GM23338 (cell line): ENCODE measurements around the gene IL1B. TPM values are rescaled to one million over a fixed set of nuclear protein-coding genes. Genes with fewer than 3 reads are reported as not detected.

Experiments used
- ATAC-seq: fragments of 200-7000 bp; cut with Tn5 transposase; 3 replicates; pipeline ENCODE4 v1.9.1; 2020
- DNase-seq: peaks from one replicate; pipeline ENCODE4 v3.0.0-alpha.2; 2015; ENCODE audit warnings: low spot score
- H2AFZ ChIP-seq: fragments of 200-600 bp; sonication (generic); 2 replicates; pipeline ENCODE4 v1.8.0; 2016; ENCODE audit warnings: antibody characterized with exemption, mild to moderate bottlenecking, moderate library complexity
- H3F3A ChIP-seq: fragments of 200-600 bp; sonication (generic); replicated peaks from 2 replicates; pipeline ENCODE4 v1.8.0; 2017; ENCODE audit warnings: antibody characterized with exemption, mixed run types, low read depth
- H3K27ac ChIP-seq: fragments of 200-600 bp; sonication (generic); 2 replicates; pipeline ENCODE4 v1.6.1; 2016; ENCODE audit warnings: low read depth
- H3K27me3 ChIP-seq: fragments of 200-600 bp; sonication (generic); 2 replicates; pipeline ENCODE4 v1.8.0; 2016; ENCODE audit warnings: mild to moderate bottlenecking, mixed run types, moderate library complexity; ENCODE audit not compliant: insufficient read depth
- H3K36me3 ChIP-seq: fragments of 200-600 bp; sonication (generic); 2 replicates; pipeline ENCODE4 v1.8.0; 2016; ENCODE audit warnings: mild to moderate bottlenecking; ENCODE audit not compliant: insufficient read depth
- H3K4me1 ChIP-seq: fragments of 200-600 bp; sonication (generic); 2 replicates; pipeline ENCODE4 v1.8.0; 2016; ENCODE audit warnings: mild to moderate bottlenecking, moderate library complexity; ENCODE audit not compliant: insufficient read depth
- H3K4me2 ChIP-seq: fragments of 200-600 bp; sonication (generic); 2 replicates; pipeline ENCODE4 v1.7.1; 2017; ENCODE audit warnings: mixed run types
- H3K4me3 ChIP-seq: fragments of 200-600 bp; sonication (generic); 2 replicates; pipeline ENCODE4 v1.6.1; 2016; ENCODE audit warnings: mixed run types
- H3K79me2 ChIP-seq: fragments of 200-600 bp; sonication (generic); replicated peaks from 2 replicates; pipeline ENCODE4 v1.8.0; 2017; ENCODE audit warnings: mild to moderate bottlenecking; ENCODE audit not compliant: insufficient read depth
- H3K9me2 ChIP-seq: fragments of 200-600 bp; sonication (generic); 2 replicates; pipeline ENCODE4 v1.8.0; 2017; ENCODE audit not compliant: insufficient read depth
- H4K20me1 ChIP-seq: fragments of 200-600 bp; sonication (generic); replicated peaks from 2 replicates; pipeline ENCODE4 v1.8.0; 2017; ENCODE audit warnings: mild to moderate bottlenecking; ENCODE audit not compliant: insufficient read depth
- H3K27ac Mint-ChIP-seq: 2 replicates; pipeline ENCODE4 v1.8.0; 2020; ENCODE audit warnings: inconsistent platforms, mild to moderate bottlenecking, moderate library complexity, mixed read lengths
- H3K27me3 Mint-ChIP-seq: 3 replicates; pipeline ENCODE4 v1.8.0; 2022; ENCODE audit warnings: low read depth, mild to moderate bottlenecking, moderate library complexity, mixed read lengths, inconsistent platforms; ENCODE audit not compliant: insufficient read depth, poor library complexity
- H3K36me3 Mint-ChIP-seq: 3 replicates; pipeline ENCODE4 v1.8.0; 2021; ENCODE audit warnings: low read depth, mild to moderate bottlenecking, inconsistent platforms, moderate library complexity, mixed read lengths
- H3K4me1 Mint-ChIP-seq: 3 replicates; pipeline ENCODE4 v1.8.0; 2020; ENCODE audit warnings: mild to moderate bottlenecking, inconsistent platforms, mixed read lengths
- H3K4me3 Mint-ChIP-seq: 3 replicates; pipeline ENCODE4 v1.8.0; 2021; ENCODE audit warnings: moderate library complexity, mild to moderate bottlenecking, inconsistent platforms, mixed read lengths
- H3K9me3 Mint-ChIP-seq: 3 replicates; pipeline ENCODE4 v1.8.0; 2020; ENCODE audit warnings: moderate library complexity, mild to moderate bottlenecking, inconsistent platforms, mixed read lengths
- CREB1 ChIP-seq: fragments of 250-450 bp; sonication (Bioruptor Pico); IDR thresholded peaks from 2 replicates; pipeline ENCODE4 v1.5.0; 2020; ENCODE audit warnings: low read depth, mild to moderate bottlenecking, moderate library complexity
- CTCF ChIP-seq, 2 experiments: fragments of 200-600 bp in 1 of 2; sonication (generic) in 1 of 2; conservative IDR thresholded peaks; 2 replicates each; pipeline versions ENCODE4 v1.5.1 to v1.6.1; 2016 to 2017; ENCODE audit warnings: antibody characterized with exemption in 2 of 2, low read depth in 2 of 2, mild to moderate bottlenecking in 2 of 2, moderate library complexity in 1 of 2
- ETS1 ChIP-seq: IDR thresholded peaks from 2 replicates; pipeline ENCODE4 v1.6.1; 2016; ENCODE audit warnings: antibody characterized with exemption
- EZH2 ChIP-seq: fragments of 200-600 bp; sonication (generic); IDR thresholded peaks from one replicate; pipeline ENCODE4 v1.8.0; 2017; ENCODE audit warnings: antibody characterized with exemption, mild to moderate bottlenecking, low read depth; ENCODE audit not compliant: unreplicated experiment
- EZH2phosphoT487 ChIP-seq: fragments of 200-600 bp; sonication (generic); IDR thresholded peaks from one replicate; pipeline ENCODE4 v1.8.1; 2018; ENCODE audit warnings: antibody characterized with exemption; ENCODE audit not compliant: unreplicated experiment
- JUNB ChIP-seq: IDR thresholded peaks from one replicate; pipeline ENCODE4 v1.6.1; 2016; ENCODE audit warnings: antibody characterized with exemption; ENCODE audit not compliant: unreplicated experiment
- NANOG ChIP-seq: IDR thresholded peaks from 2 replicates; pipeline ENCODE4 v1.6.1; 2016; ENCODE audit warnings: antibody characterized with exemption, borderline replicate concordance
- POLR2AphosphoS5 ChIP-seq: IDR thresholded peaks from 2 replicates; pipeline ENCODE4 v1.6.1; 2016; ENCODE audit warnings: antibody characterized with exemption, low read depth
- STAT1 ChIP-seq: IDR thresholded peaks from one replicate; pipeline ENCODE4 v1.6.1; 2016; ENCODE audit warnings: antibody characterized with exemption; ENCODE audit not compliant: unreplicated experiment
- ZNF114 ChIP-seq: fragments of 250-450 bp; sonication (Bioruptor Pico); IDR thresholded peaks from 2 replicates; pipeline ENCODE4 v1.5.0; 2020; ENCODE audit warnings: mild to moderate bottlenecking, moderate library complexity
- ZNF331 ChIP-seq: fragments of 250-450 bp; sonication (Bioruptor Pico); IDR thresholded peaks from 2 replicates; pipeline ENCODE4 v1.5.0; 2020; ENCODE audit warnings: low read depth, mild to moderate bottlenecking, moderate library complexity
- polyA plus RNA-seq: library from polyadenylated mRNA; unstranded; fragments of >200 nt; fragmentation: Nextera tagmentation; extraction: Ambion mirVana; gene quantifications from 2 replicates; pipeline ENCODE4 v1.2.1, GENCODE V29; 2016
- total RNA-seq: library from RNA; depleted of rRNA; stranded (reverse); fragments of >200 nt; shearing (Covaris generic); gene quantifications from 2 replicates; pipeline ENCODE4 v1.2.3, GENCODE V29; 2014
- TF ChIP-seq, protein P1 (sequence below): IDR thresholded peaks from one replicate; pipeline ENCODE4 v1.6.1; 2018; ENCODE audit warnings: antibody characterized with exemption; ENCODE audit not compliant: unreplicated experiment
- TF ChIP-seq, protein P2 (sequence below): fragments of 250-450 bp; sonication (Bioruptor Pico); IDR thresholded peaks from 2 replicates; pipeline ENCODE4 v1.5.0; 2020; ENCODE audit warnings: mild to moderate bottlenecking, moderate library complexity

IL1B gene
- total and polyA plus RNA-seq, 2 experiments from 2014 or later = not detected

- H3K9me3 Mint-ChIP-seq = peaks cover 4% of the 10 kb centered on the region
Measured at GRCh38 chr2:112791693-112792230, 44.8 kb downstream of the IL1B start.

More at GRCh38 chr2:112791693-112792230, 44.8 kb downstream of the IL1B start:
- H3K4me1 Mint-ChIP-seq = peaks cover 17% of the 10 kb centered on the region
- no peak overlapping the region for H3K4me3 ChIP-seq
- no peaks in the 10 kb centered on the region for H3K79me2 ChIP-seq
- H4K20me1 ChIP-seq = no peaks in the 10 kb centered on the region
- no peak for ATAC-seq
- no peak for TF ChIP-seq CTCF (conservative IDR thresholded peaks at IDR 0.05; ENCODE audit: low read depth in 2 of 2)
- no peak for TF ChIP-seq JUNB
- TF ChIP-seq, protein P1, sequence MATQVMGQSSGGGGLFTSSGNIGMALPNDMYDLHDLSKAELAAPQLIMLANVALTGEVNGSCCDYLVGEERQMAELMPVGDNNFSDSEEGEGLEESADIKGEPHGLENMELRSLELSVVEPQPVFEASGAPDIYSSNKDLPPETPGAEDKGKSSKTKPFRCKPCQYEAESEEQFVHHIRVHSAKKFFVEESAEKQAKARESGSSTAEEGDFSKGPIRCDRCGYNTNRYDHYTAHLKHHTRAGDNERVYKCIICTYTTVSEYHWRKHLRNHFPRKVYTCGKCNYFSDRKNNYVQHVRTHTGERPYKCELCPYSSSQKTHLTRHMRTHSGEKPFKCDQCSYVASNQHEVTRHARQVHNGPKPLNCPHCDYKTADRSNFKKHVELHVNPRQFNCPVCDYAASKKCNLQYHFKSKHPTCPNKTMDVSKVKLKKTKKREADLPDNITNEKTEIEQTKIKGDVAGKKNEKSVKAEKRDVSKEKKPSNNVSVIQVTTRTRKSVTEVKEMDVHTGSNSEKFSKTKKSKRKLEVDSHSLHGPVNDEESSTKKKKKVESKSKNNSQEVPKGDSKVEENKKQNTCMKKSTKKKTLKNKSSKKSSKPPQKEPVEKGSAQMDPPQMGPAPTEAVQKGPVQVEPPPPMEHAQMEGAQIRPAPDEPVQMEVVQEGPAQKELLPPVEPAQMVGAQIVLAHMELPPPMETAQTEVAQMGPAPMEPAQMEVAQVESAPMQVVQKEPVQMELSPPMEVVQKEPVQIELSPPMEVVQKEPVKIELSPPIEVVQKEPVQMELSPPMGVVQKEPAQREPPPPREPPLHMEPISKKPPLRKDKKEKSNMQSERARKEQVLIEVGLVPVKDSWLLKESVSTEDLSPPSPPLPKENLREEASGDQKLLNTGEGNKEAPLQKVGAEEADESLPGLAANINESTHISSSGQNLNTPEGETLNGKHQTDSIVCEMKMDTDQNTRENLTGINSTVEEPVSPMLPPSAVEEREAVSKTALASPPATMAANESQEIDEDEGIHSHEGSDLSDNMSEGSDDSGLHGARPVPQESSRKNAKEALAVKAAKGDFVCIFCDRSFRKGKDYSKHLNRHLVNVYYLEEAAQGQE = no peak
- TF ChIP-seq POLR2AphosphoS5 = no peak
- no peak for TF ChIP-seq STAT1
- TF ChIP-seq NANOG = no peak
- no peak for TF ChIP-seq ZNF331 (CRISPR knock-in tag)
- no peak for TF ChIP-seq CREB1 (CRISPR knock-in tag)
- TF ChIP-seq ETS1 = no peak
- TF ChIP-seq EZH2phosphoT487 = no peak
- TF ChIP-seq ZNF114 = no peak
- TF ChIP-seq, protein P2, sequence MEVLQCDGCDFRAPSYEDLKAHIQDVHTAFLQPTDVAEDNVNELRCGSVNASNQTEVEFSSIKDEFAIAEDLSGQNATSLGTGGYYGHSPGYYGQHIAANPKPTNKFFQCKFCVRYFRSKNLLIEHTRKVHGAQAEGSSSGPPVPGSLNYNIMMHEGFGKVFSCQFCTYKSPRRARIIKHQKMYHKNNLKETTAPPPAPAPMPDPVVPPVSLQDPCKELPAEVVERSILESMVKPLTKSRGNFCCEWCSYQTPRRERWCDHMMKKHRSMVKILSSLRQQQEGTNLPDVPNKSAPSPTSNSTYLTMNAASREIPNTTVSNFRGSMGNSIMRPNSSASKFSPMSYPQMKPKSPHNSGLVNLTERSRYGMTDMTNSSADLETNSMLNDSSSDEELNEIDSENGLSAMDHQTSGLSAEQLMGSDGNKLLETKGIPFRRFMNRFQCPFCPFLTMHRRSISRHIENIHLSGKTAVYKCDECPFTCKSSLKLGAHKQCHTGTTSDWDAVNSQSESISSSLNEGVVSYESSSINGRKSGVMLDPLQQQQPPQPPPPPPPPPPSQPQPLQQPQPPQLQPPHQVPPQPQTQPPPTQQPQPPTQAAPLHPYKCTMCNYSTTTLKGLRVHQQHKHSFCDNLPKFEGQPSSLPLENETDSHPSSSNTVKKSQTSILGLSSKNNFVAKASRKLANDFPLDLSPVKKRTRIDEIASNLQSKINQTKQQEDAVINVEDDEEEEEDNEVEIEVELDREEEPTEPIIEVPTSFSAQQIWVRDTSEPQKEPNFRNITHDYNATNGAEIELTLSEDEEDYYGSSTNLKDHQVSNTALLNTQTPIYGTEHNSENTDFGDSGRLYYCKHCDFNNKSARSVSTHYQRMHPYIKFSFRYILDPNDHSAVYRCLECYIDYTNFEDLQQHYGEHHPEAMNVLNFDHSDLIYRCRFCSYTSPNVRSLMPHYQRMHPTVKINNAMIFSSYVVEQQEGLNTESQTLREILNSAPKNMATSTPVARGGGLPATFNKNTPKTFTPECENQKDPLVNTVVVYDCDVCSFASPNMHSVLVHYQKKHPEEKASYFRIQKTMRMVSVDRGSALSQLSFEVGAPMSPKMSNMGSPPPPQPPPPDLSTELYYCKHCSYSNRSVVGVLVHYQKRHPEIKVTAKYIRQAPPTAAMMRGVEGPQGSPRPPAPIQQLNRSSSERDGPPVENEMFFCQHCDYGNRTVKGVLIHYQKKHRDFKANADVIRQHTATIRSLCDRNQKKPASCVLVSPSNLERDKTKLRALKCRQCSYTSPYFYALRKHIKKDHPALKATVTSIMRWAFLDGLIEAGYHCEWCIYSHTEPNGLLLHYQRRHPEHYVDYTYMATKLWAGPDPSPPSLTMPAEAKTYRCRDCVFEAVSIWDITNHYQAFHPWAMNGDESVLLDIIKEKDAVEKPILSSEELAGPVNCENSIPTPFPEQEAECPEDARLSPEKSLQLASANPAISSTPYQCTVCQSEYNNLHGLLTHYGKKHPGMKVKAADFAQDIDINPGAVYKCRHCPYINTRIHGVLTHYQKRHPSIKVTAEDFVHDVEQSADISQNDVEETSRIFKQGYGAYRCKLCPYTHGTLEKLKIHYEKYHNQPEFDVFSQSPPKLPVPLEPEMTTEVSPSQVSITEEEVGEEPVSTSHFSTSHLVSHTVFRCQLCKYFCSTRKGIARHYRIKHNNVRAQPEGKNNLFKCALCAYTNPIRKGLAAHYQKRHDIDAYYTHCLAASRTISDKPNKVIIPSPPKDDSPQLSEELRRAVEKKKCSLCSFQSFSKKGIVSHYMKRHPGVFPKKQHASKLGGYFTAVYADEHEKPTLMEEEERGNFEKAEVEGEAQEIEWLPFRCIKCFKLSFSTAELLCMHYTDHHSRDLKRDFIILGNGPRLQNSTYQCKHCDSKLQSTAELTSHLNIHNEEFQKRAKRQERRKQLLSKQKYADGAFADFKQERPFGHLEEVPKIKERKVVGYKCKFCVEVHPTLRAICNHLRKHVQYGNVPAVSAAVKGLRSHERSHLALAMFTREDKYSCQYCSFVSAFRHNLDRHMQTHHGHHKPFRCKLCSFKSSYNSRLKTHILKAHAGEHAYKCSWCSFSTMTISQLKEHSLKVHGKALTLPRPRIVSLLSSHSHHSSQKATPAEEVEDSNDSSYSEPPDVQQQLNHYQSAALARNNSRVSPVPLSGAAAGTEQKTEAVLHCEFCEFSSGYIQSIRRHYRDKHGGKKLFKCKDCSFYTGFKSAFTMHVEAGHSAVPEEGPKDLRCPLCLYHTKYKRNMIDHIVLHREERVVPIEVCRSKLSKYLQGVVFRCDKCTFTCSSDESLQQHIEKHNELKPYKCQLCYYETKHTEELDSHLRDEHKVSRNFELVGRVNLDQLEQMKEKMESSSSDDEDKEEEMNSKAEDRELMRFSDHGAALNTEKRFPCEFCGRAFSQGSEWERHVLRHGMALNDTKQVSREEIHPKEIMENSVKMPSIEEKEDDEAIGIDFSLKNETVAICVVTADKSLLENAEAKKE (CRISPR knock-in tag) = no peak
- TF ChIP-seq EZH2 = no peak
- H3K4me3 Mint-ChIP-seq = no peak overlapping the region
- H3K27me3 ChIP-seq = no peaks in the 10 kb centered on the region
- H3K27ac ChIP-seq = no peak overlapping the region
- peaks cover 2% of the 10 kb centered on the region for H3K27me3 Mint-ChIP-seq
- peaks cover 8% of the 10 kb centered on the region; the same call in 1 of the 3 replicates for H3K36me3 Mint-ChIP-seq
- no peak overlapping the region for H3K4me2 ChIP-seq
- DNase-seq = no peak
- H3K27ac Mint-ChIP-seq = no peak overlapping the region
- H3K4me1 ChIP-seq = peaks cover 12% of the 10 kb centered on the region; the same call in 1 of the 2 replicates
- 0 out of 2 replicates have a peak overlapping the region, but pooled peaks have one; percentile 83 for H2AFZ ChIP-seq
- no peaks in the 10 kb centered on the region for H3K36me3 ChIP-seq
- H3F3A ChIP-seq = no peaks in the 10 kb centered on the region
- H3K9me2 ChIP-seq = peaks cover 9% of the 10 kb centered on the region; the same call in 1 of the 2 replicates
